ENCODE results near the gene LOXHD1.

DNA sequence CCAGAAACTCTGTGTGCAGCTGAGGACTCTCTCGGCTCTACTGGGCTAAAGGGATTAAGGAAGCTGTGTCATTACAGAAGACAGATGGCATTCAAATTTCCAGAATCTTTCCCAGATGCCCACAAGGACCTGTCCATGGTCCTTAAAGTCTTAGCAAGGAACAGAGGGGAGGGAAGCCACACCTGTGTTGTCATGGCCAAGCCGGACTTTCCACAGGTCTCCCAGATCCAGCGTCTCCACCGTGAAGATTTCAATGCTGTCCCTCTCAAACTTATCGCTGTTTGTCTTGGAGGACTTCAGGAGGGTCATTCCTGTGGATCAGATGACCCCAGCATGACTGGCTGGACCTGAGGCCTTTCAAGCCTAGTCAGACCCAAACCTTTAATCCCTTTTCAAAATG lies 114.5 kb downstream of the LOXHD1 start:
- TF ChIP-seq POLR2A (IDR thresholded peaks at IDR 0.05; ENCODE audit: low read depth, low read length): no peak
- TF ChIP-seq KDM1A (IDR thresholded peaks at IDR 0.05; ENCODE audit: borderline replicate concordance): no peak
- no peak for TF ChIP-seq NRF1 (conservative IDR thresholded peaks at IDR 0.05; ENCODE audit: low read depth, low read length)
- no peak for TF ChIP-seq PRDM15 (CRISPR knock-in tag; IDR thresholded peaks at IDR 0.05)

All from GM12878 (cell line).